GM12891 (cell line): Measurements from ENCODE around the gene PTPRN.

ENCODE experiments used
- PAX5 ChIP-seq: IDR thresholded peaks from 2 replicates; pipeline ENCODE4 v1.6.1; 2011; ENCODE audit warnings: low read length, moderate library complexity, mild to moderate bottlenecking; ENCODE audit not compliant: insufficient read depth, severe bottlenecking
- POLR2A ChIP-seq: IDR thresholded peaks from 2 replicates; pipeline ENCODE4 v1.6.1; 2011; ENCODE audit warnings: low read depth, low read length, control low read depth
- POLR2AphosphoS5 ChIP-seq: IDR thresholded peaks from 2 replicates; pipeline ENCODE4 v1.6.1; 2011; ENCODE audit warnings: low read depth, low read length, control low read depth
- POU2F2 ChIP-seq: IDR thresholded peaks from 2 replicates; pipeline ENCODE4 v1.6.1; 2011; ENCODE audit warnings: low read depth, mild to moderate bottlenecking, control low read depth, low read length, moderate library complexity
- SPI1 ChIP-seq: IDR thresholded peaks from 2 replicates; pipeline ENCODE4 v1.6.1; 2011; ENCODE audit warnings: low read depth, low read length, control low read depth
- TAF1 ChIP-seq: IDR thresholded peaks from 2 replicates; pipeline ENCODE4 v1.6.1; 2011; ENCODE audit warnings: low read depth, low read length, control low read depth

DNA sequence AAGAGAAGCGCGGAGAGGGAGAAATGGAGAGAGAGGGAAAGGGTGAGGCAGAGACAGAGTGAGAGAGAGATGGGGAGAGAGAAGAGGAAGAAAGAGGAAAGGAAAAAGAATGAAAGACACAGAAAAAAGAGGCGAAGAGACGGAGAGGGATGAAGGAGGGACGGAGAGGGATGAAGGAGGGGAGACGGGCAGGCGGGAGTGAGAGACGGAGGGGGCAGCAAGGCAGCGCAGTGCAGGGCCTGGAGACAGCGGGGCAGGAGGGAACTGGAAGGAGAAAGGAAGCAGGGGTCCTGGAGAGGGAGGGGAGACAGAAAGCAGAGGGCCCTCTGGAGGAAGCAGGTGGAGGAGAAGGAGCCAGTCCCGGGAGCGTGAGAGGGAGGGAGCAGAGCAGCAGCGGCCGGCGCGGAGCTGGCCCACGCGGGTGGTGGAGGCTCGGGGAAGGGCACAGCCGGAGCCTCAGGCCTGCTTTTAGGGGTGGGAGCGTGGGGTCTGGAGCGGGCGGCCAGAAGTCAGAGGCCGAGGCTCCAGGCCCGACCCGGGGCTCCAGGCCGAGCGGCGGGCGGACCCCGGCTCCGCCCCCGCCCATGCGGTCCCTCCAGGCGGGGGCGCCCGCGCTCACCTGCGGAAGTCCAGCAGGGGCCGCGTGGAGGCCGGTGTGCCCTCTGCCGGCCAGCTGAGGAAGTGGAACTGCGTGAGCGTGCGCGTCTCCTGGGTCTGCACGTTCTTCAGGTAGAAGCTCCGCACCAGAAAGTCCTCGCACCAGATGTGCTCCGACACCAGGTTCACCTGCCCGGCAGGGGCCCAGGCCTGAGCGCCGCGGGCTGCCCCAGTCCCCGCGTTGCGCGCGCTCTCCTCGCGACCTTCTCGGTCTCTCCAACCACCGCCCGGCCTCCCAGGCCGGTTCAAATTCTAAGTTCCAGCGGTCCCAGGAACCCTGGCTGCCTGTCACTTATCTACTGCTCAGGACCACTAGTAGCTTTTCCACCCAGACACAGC is 14.5 kb downstream of the PTPRN start:
- TF ChIP-seq POLR2AphosphoS5, result no peak
- TF ChIP-seq POLR2A, result no peak
- no peak for TF ChIP-seq PAX5
- TF ChIP-seq SPI1, result peak; percentile 78
- TF ChIP-seq TAF1, result no peak
- TF ChIP-seq POU2F2, result no peak
